Bronchial epithelial cell (primary cell): ENCODE results near the gene ANTXR2. TPM values are rescaled to one million over a fixed set of nuclear protein-coding genes. Genes with fewer than 3 reads are reported as not detected.

Experiments
- DNase-seq: peaks from one replicate; pipeline ENCODE4 v3.0.0-alpha.2; 2010; ENCODE audit warnings: low read depth
- FAIRE-seq: peaks from 2 replicates; lab custom pipeline; 2011; peaks lifted over from hg19 to GRCh38; lab: Jason Lieb, UNC
- H3K27me3 ChIP-seq: 2 replicates; pipeline ENCODE4 v1.5.1; 2011; ENCODE audit warnings: low read length; ENCODE audit not compliant: control insufficient read depth, insufficient read depth
- H3K36me3 ChIP-seq: 2 replicates; pipeline ENCODE4 v1.5.1; 2011; ENCODE audit warnings: low read length; ENCODE audit not compliant: control insufficient read depth, insufficient read depth
- H3K4me3 ChIP-seq: 2 replicates; pipeline ENCODE4 v1.5.1; 2011; ENCODE audit warnings: mild to moderate bottlenecking, low read depth, low read length, control low read depth
- CTCF ChIP-seq: IDR thresholded peaks from 2 replicates; pipeline ENCODE4 v1.5.1; 2011; ENCODE audit warnings: mild to moderate bottlenecking, moderate library complexity, low read length, control low read depth, inconsistent platforms; ENCODE audit not compliant: insufficient read depth, severe bottlenecking
- total RNA-seq: library from RNA; depleted of rRNA; stranded (reverse); fragments of >200 nt; gene quantifications from 2 replicates; pipeline ENCODE4 v1.2.1, GENCODE V29; 2014

ANTXR2 gene
- total RNA-seq, 1 donor from 2014 or later = 35.5 TPM

GRCh38 chr4:79959652-79960051, 113.4 kb downstream of the ANTXR2 start:
- DNase-seq (no peak), FAIRE-seq (no peak)
- Histone ChIP-seq H3K27me3 (no peaks in the 10 kb centered on the region), H3K36me3 (peaks cover 3% of the 10 kb centered on the region), H3K4me3 (no peak overlapping the region)
- TF ChIP-seq CTCF = no peak

- no peak for FAIRE-seq
- no peak for DNase-seq
- Histone ChIP-seq H3K4me3 (no peak overlapping the region), H3K27me3 (no peaks in the 10 kb centered on the region), H3K36me3 (no peaks in the 10 kb centered on the region)
- TF ChIP-seq CTCF = no peak
Measured at GRCh38 chr4:79958466-79959264, 114.4 kb downstream of the ANTXR2 start.

GRCh38 chr4:79949178-79949577, 123.9 kb downstream of the ANTXR2 start:
- TF ChIP-seq CTCF = no peak
- FAIRE-seq (no peak), DNase-seq (no peak)
- Histone ChIP-seq H3K27me3 (no peaks in the 10 kb centered on the region), H3K36me3 (no peaks in the 10 kb centered on the region), H3K4me3 (no peak overlapping the region)

GRCh38 chr4:79948739-79949138, 124.3 kb downstream of the ANTXR2 start:
- TF ChIP-seq CTCF = no peak
- no peak overlapping the region for H3K4me3 ChIP-seq
- no peaks in the 10 kb centered on the region for H3K27me3 ChIP-seq
- DNase-seq (no peak), FAIRE-seq (no peak)
- H3K36me3 ChIP-seq = no peaks in the 10 kb centered on the region

- no peak for DNase-seq
- H3K27me3 ChIP-seq = no peaks in the 10 kb centered on the region
- no peaks in the 10 kb centered on the region for H3K36me3 ChIP-seq
- no peak for FAIRE-seq
- no peak overlapping the region for H3K4me3 ChIP-seq
- no peak for TF ChIP-seq CTCF
Measured at GRCh38 chr4:79948261-79948660, 124.8 kb downstream of the ANTXR2 start.
